ENCODE measurements around the gene DNALI1. TPM values are rescaled to one million over a fixed set of nuclear protein-coding genes. Genes with fewer than 3 reads are reported as not detected.

The DNALI1 gene
- total and polyA plus RNA-seq, 2 donors (not counting 3 experiments of a cell fraction or from before 2014, with no cell fraction given), result 5.2 to 8.1 TPM

GRCh38 chr1:37606481-37607263 lies 49.9 kb downstream of the DNALI1 start:
- TF ChIP-seq POLR2A (IDR thresholded peaks at IDR 0.05; ENCODE audit: low read depth, low read length), result no peak
- Histone ChIP-seq H3K4me2 (ENCODE audit: insufficient read depth, low read length) (no peak overlapping the region), H3K9me3 (replicated peaks; ENCODE audit: control insufficient read depth, insufficient read depth, low read length) (no peaks in the 10 kb centered on the region), H3K27me3 (ENCODE audit: control insufficient read depth in 2 of 2, insufficient read depth in 2 of 2, low read length in 2 of 2) (peaks cover 19 to 30% of the 10 kb centered on the region in 2 experiments), H3K79me2 (ENCODE audit: control insufficient read depth, insufficient read depth, low read length) (no peaks in the 10 kb centered on the region), H3K4me1 (ENCODE audit: control insufficient read depth, extremely low read depth, insufficient read depth, low read length) (no peaks in the 10 kb centered on the region), H3K9ac (replicated peaks; ENCODE audit: extremely low read depth, insufficient read depth, low read length) (no peak overlapping the region), H4K20me1 (replicated peaks; ENCODE audit: control insufficient read depth, extremely low read depth, insufficient read depth, low read length) (no peaks in the 10 kb centered on the region), H3K36me3 (ENCODE audit: control insufficient read depth in 2 of 2, extremely low read depth in 1 of 2, insufficient read depth in 2 of 2, low read length in 2 of 2) (no peaks in the 10 kb centered on the region), H3K9me1 (replicated peaks; ENCODE audit: control insufficient read depth, extremely low read depth, insufficient read depth, low read length) (no peaks in the 10 kb centered on the region), H2AFZ (ENCODE audit: low read depth, low read length) (no peak overlapping the region), H3K27ac (ENCODE audit: insufficient read depth, low read depth, low read length) (no peak overlapping the region), H3K4me3 (replicated peaks in 1 of 3; ENCODE audit: insufficient read depth in 1 of 3, low read depth in 1 of 3, low read length in 3 of 3) (no peak overlapping the region)
- POLR2A ChIA-PET, result no interaction called here
- intact Hi-C loops (cut with micrococcal nuclease), result no loop called here
- no peak for FAIRE-seq
- no peak for DNase-seq (ENCODE audit: low read depth, low spot score)
- CTCF ChIA-PET, result no interaction called here
- dilution Hi-C loops (cut with MboI; ENCODE audit: extremely low pct_ligation_motif_present, low sequenced_read_pairs), result no loop called here
- no TSS peak for BruUV-seq (replicated peaks)

DNA sequence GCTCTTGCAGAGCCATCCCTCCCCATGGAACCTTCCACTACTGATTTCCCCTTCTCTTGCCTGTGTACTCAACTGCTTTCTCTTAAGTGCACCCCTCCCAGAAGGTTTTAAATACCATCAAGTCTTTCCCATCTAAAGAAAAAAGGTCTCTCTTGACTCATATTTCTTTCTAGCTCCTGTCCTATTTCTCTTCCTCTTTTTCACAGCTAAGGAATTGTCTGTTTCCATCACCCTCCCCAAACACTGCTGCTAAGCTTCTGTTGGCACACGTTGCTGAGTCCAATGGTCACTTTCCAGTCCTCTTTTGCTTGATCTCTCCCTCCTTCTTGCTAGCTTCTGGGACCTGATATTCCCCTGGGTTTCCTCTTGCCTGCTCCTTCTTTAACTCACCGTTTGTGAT lies 52.3 kb downstream of the DNALI1 start:
- Histone ChIP-seq H3K4me3 (replicated peaks in 1 of 3; ENCODE audit: insufficient read depth in 1 of 3, low read depth in 1 of 3, low read length in 3 of 3) (no peak overlapping the region), H3K4me1 (ENCODE audit: control insufficient read depth, extremely low read depth, insufficient read depth, low read length) (no peaks in the 10 kb centered on the region), H3K4me2 (ENCODE audit: insufficient read depth, low read length) (no peak overlapping the region), H3K36me3 (ENCODE audit: control insufficient read depth in 2 of 2, extremely low read depth in 1 of 2, insufficient read depth in 2 of 2, low read length in 2 of 2) (no peaks in the 10 kb centered on the region), H2AFZ (ENCODE audit: low read depth, low read length) (no peak overlapping the region), H3K79me2 (ENCODE audit: control insufficient read depth, insufficient read depth, low read length) (no peaks in the 10 kb centered on the region), H3K9me3 (replicated peaks; ENCODE audit: control insufficient read depth, insufficient read depth, low read length) (no peaks in the 10 kb centered on the region), H3K27me3 (ENCODE audit: control insufficient read depth in 2 of 2, insufficient read depth in 2 of 2, low read length in 2 of 2) (peaks cover 23 to 24% of the 10 kb centered on the region in 2 experiments), H3K9me1 (replicated peaks; ENCODE audit: control insufficient read depth, extremely low read depth, insufficient read depth, low read length) (no peaks in the 10 kb centered on the region), H3K27ac (ENCODE audit: insufficient read depth, low read depth, low read length) (no peak overlapping the region), H4K20me1 (replicated peaks; ENCODE audit: control insufficient read depth, extremely low read depth, insufficient read depth, low read length) (no peaks in the 10 kb centered on the region), H3K9ac (replicated peaks; ENCODE audit: extremely low read depth, insufficient read depth, low read length) (no peak overlapping the region)
- no TSS peak for BruUV-seq (replicated peaks)
- CTCF ChIA-PET, result interaction anchor here (0.8 kb wide), 1 partner anchor 12 kb away, joined by 4 read pairs; no protein-coding TSS in a partner anchor
- TF ChIP-seq POLR2AphosphoS5 (IDR thresholded peaks at IDR 0.05; ENCODE audit: insufficient read depth, low read depth, low read length) (no peak), POLR2A (IDR thresholded peaks at IDR 0.05; ENCODE audit: low read depth, low read length) (no peak), JUN (IDR thresholded peaks at IDR 0.05; ENCODE audit: borderline replicate concordance, insufficient read depth, insufficient read length, low read depth) (no peak), GATA2 (IDR thresholded peaks at IDR 0.05; ENCODE audit: insufficient read depth, insufficient read length, low read depth, low read length) (no peak), MYC (IDR thresholded peaks at IDR 0.05; ENCODE audit: low read depth, low read length) (no peak), EZH2 (IDR thresholded peaks at IDR 0.05; ENCODE audit: borderline replicate concordance, low read depth, low read length, severe bottlenecking) (no peak), CTCF (IDR thresholded peaks at IDR 0.05; ENCODE audit: extremely low read depth in 1 of 2, insufficient read depth in 1 of 2, low read depth in 1 of 2, low read length in 2 of 2) (no peak), FOS (IDR thresholded peaks at IDR 0.05; ENCODE audit: borderline replicate concordance, insufficient read depth, low read length) (no peak)
- TF ChIP-seq, protein P1, sequence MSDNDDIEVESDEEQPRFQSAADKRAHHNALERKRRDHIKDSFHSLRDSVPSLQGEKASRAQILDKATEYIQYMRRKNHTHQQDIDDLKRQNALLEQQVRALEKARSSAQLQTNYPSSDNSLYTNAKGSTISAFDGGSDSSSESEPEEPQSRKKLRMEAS (IDR thresholded peaks at IDR 0.05; ENCODE audit: insufficient read depth, insufficient read length), result no peak
- no peak for FAIRE-seq
- no peak for DNase-seq (ENCODE audit: low read depth, low spot score)
- dilution Hi-C loops (cut with MboI; ENCODE audit: extremely low pct_ligation_motif_present, low sequenced_read_pairs), result no loop called here
- intact Hi-C loops (cut with micrococcal nuclease), result no loop called here
- POLR2A ChIA-PET, result no interaction called here
